Epithelial cell of esophagus (primary cell): ENCODE data around the gene KCTD16.

ENCODE experiments used
- DNase-seq: peaks from one replicate; pipeline ENCODE4 v3.0.0; 2010; ENCODE audit warnings: low read depth
- H3K4me3 ChIP-seq: 2 replicates; pipeline ENCODE4 v1.5.1; 2011; ENCODE audit warnings: mild to moderate bottlenecking, low read length, control low read depth
- TF ChIP-seq, protein P1 (sequence below): IDR thresholded peaks from 2 replicates; pipeline ENCODE4 v1.5.1; 2011; ENCODE audit warnings: low read depth, mild to moderate bottlenecking, low read length, control low read depth, inconsistent platforms; ENCODE audit not compliant: insufficient read depth; ENCODE audit errors: missing control alignments

KCTD16 gene

DNA sequence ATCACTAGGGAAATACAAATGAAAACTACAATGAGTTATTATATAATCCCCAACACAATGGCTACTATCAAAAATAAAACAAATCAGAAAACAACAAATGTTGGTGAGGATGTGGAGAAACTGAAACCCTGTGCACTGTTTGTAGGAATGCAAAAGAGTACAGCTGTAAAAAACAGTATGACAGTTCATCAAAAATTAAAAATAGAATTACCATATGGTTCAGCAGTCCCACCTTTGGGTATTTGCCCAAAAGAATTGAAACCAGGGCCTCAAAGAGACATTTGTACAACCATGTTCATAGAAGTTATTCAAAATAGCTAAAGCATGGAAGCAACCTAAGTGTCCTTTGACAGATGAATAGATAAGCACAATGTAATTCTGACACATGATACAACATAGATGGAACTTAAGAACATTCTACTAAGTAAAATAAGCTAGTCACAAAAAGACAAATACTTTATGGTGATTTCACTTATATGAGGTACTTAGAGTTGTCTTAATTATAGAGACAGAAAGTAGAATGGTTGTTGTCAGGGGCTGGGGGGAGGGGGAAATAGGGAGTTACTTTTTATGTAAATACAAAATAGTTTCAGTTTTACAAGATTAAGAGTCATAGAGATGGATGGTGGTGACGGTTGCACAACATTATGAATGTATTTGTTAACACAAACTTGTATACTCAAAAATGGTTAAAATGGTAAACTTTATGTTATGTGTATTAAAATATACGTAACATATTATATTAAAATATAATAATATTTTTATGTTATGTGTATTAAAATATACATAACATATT is 102.8 kb downstream of the KCTD16 start:
- TF ChIP-seq, protein P1, sequence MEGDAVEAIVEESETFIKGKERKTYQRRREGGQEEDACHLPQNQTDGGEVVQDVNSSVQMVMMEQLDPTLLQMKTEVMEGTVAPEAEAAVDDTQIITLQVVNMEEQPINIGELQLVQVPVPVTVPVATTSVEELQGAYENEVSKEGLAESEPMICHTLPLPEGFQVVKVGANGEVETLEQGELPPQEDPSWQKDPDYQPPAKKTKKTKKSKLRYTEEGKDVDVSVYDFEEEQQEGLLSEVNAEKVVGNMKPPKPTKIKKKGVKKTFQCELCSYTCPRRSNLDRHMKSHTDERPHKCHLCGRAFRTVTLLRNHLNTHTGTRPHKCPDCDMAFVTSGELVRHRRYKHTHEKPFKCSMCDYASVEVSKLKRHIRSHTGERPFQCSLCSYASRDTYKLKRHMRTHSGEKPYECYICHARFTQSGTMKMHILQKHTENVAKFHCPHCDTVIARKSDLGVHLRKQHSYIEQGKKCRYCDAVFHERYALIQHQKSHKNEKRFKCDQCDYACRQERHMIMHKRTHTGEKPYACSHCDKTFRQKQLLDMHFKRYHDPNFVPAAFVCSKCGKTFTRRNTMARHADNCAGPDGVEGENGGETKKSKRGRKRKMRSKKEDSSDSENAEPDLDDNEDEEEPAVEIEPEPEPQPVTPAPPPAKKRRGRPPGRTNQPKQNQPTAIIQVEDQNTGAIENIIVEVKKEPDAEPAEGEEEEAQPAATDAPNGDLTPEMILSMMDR, result no peak
- DNase-seq, result no peak
- no peak overlapping the region for H3K4me3 ChIP-seq

DNA sequence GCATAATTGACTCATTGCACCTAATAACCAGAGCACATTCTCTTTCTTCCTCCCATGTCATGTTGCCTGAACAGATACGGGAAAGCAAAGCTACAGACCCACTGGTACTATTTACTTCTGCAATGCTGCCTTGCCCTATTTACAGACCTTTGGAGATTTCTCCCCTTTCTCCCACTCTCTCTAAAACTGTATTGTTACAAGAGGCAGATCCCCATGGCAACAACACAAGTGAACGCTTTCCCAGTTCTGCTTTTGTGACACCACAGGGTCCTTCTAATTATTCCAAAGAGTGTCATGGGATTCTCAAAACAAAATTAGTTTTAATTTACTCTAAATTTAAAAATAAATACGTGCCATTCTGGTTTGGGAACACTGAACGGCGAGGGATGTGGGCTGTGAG is 104.7 kb downstream of the KCTD16 start:
- no peak for DNase-seq
- TF ChIP-seq, protein P1, result no peak

DNA sequence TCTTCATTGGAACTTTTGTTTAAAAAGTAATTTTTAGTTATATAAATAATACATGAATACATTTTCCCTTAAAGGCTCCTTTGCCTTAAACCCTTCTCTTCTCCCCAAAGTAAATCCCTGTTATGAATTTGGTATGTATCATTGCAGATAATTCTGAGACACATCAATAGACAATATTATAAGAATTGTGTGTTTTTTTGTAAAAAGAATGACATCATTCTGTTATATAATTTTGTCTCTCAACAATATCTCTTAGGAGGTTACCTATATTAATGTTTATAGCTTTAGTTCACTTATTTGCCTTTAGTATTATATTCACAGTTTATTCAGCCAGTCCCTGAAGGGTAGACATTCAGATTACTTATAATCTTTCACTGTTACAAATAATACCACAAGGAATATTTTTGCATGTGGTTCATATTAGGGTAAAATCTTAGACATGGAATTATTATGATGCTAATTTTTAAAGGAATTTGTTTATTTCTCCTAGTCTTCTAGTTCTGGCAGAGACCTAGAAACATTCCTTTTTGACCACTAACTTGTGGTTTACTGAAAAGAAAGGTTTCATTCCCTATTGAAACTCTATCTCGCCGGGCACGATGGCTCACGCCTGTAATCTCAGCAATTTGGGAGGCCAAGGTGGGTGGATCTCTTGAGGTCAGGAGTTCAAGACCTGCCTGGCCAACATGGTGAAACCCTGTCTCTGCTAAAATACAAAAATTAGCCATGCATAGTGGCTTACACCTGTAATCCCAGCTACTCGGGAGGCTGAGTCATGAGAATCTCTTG is 105.6 kb downstream of the KCTD16 start:
- no peak for DNase-seq

More for the DNA sequence above, 104.7 kb downstream of the KCTD16 start:
- H3K4me3 ChIP-seq, result no peak overlapping the region

DNA sequence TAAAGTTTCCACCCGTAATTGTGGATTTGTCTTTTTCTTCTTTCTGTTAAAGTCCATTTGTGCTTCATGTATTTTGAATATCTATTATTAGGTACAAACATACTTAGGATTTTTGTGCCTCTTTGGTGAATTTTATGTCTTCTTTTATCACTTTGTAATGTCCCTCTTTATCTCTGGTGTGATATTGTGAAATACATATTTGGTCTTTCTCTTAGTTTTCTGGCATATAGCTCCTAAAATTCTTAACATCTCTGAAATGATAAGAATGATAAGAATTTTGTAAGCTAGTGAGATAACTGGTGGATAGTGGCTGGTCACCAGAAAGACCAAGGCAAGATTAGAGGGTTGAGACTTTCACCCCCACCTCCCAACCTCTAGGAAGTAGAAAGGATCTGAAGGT is 111.1 kb downstream of the KCTD16 start:
- no peak for DNase-seq
- no peak overlapping the region for H3K4me3 ChIP-seq
- TF ChIP-seq, protein P1, result no peak

More for the DNA sequence above, 105.6 kb downstream of the KCTD16 start:
- no peak overlapping the region for H3K4me3 ChIP-seq
- TF ChIP-seq, protein P1, result no peak

DNA sequence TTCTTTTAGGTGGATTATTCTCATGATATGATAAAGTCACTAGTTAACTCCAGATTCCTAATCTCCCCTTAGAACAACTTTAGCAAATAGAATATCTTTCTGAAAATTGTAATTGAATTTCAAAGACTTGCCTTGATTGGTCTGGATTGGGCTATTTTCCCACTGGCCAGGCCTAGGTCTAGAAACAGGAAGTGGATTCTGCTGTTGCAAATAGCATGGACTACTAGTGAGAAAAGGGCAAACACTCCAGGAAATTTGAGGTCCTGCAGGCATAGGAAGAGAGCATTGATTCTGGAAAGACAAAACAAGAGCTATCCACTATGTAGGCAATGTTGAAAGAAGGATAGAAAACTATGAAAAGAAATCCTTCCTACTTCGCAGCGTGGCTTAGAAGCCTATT is 113.4 kb downstream of the KCTD16 start:
- no peak for DNase-seq
- TF ChIP-seq, protein P1, result no peak
- H3K4me3 ChIP-seq, result no peak overlapping the region

DNA sequence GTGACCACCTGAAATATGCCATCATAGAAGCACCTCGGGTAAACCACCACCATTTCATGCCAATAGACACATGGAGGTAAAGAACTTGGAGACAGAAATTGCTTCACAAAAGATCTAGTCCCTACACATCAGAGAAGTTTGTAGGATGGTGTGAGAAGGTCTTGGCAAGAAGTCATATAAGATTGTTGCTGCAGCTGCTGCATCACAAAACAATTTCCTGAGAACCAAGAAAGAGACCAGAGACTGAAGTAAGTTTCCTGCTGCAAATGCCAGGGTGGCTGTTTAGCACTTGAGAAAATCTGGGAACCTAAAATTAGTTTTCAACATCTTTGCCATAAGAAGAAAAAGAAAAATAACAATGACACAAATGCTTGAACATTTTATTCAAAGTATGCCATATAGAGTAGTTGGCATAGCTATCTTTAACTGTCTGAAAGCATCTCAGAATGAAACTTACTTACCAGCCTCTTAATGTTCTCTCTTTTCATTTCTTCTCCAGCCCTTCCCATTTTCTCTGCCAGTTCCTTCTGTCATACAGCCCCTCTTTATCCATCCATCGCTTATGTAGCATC is 114.3 kb downstream of the KCTD16 start:
- DNase-seq, result no peak
- TF ChIP-seq, protein P1, result no peak
- no peak overlapping the region for H3K4me3 ChIP-seq
